ENCODE measurements around the gene TRIM41. TPM values are rescaled to one million over a fixed set of nuclear protein-coding genes. Genes with fewer than 3 reads are reported as not detected.
A peak's percentile ranks its signal among the peaks of the same experiment; 100 is the strongest.

Gene TRIM41
- polyA plus RNA-seq, 1 of the 3 experiments (the other 2 are of a cell fraction), result 35.9 TPM

DNA sequence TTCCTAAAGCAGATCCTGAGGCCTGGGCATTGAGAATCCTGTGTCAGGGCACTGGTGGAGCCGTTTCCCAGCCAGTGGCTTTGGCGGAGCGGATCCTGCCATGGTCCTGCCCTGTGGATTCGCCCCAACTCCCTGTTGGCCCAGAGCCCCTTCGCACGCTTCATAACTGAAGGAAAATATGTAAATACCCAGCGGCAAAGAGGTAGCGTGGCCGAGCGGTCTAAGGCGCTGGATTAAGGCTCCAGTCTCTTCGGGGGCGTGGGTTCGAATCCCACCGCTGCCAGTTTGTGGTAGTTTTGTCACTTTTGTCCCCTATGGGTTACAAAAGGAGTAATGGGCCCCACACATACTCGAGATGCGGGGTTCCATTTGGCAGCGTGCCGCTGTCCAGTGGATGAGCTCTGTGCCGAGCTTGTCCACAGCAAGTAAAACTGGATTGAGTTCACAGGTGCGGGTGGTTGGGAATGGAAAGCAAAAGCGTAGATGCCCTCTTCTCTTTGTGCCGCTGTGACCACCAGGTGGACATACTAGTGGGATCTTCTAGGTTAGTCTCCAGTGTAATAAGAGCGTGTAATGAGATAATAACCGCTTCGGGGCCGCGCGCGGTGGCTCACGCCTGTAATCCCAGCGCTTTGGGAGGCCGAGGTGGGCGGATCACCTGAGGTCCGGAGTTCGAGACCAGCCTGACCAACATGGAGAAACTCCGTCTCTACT lies 35.4 kb upstream of the TRIM41 start (continued):
- TF ChIP-seq YY1 (IDR thresholded peaks at IDR 0.05; ENCODE audit: low read depth) (0 out of 2 replicates have a peak, but pooled peaks have one; percentile 19), SMC3 (IDR thresholded peaks at IDR 0.05; ENCODE audit: low read depth, low read length) (no peak), JUND (IDR thresholded peaks at IDR 0.05) (no peak), RCOR1 (IDR thresholded peaks at IDR 0.05; ENCODE audit: low read length) (peak; percentile 84), FOXM1 (IDR thresholded peaks at IDR 0.05; ENCODE audit: low read depth) (no peak), CHD2 (IDR thresholded peaks at IDR 0.05; ENCODE audit: low read length, partially characterized antibody) (no peak)
- TF ChIP-seq, protein P1, sequence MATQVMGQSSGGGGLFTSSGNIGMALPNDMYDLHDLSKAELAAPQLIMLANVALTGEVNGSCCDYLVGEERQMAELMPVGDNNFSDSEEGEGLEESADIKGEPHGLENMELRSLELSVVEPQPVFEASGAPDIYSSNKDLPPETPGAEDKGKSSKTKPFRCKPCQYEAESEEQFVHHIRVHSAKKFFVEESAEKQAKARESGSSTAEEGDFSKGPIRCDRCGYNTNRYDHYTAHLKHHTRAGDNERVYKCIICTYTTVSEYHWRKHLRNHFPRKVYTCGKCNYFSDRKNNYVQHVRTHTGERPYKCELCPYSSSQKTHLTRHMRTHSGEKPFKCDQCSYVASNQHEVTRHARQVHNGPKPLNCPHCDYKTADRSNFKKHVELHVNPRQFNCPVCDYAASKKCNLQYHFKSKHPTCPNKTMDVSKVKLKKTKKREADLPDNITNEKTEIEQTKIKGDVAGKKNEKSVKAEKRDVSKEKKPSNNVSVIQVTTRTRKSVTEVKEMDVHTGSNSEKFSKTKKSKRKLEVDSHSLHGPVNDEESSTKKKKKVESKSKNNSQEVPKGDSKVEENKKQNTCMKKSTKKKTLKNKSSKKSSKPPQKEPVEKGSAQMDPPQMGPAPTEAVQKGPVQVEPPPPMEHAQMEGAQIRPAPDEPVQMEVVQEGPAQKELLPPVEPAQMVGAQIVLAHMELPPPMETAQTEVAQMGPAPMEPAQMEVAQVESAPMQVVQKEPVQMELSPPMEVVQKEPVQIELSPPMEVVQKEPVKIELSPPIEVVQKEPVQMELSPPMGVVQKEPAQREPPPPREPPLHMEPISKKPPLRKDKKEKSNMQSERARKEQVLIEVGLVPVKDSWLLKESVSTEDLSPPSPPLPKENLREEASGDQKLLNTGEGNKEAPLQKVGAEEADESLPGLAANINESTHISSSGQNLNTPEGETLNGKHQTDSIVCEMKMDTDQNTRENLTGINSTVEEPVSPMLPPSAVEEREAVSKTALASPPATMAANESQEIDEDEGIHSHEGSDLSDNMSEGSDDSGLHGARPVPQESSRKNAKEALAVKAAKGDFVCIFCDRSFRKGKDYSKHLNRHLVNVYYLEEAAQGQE (IDR thresholded peaks at IDR 0.05; ENCODE audit: low read depth, low read length), result no peak
- TF ChIP-seq, protein P2, sequence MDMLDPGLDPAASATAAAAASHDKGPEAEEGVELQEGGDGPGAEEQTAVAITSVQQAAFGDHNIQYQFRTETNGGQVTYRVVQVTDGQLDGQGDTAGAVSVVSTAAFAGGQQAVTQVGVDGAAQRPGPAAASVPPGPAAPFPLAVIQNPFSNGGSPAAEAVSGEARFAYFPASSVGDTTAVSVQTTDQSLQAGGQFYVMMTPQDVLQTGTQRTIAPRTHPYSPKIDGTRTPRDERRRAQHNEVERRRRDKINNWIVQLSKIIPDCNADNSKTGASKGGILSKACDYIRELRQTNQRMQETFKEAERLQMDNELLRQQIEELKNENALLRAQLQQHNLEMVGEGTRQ (IDR thresholded peaks at IDR 0.05; ENCODE audit: borderline replicate concordance, low read depth, low read length), result no peak
- TF ChIP-seq, protein P3, sequence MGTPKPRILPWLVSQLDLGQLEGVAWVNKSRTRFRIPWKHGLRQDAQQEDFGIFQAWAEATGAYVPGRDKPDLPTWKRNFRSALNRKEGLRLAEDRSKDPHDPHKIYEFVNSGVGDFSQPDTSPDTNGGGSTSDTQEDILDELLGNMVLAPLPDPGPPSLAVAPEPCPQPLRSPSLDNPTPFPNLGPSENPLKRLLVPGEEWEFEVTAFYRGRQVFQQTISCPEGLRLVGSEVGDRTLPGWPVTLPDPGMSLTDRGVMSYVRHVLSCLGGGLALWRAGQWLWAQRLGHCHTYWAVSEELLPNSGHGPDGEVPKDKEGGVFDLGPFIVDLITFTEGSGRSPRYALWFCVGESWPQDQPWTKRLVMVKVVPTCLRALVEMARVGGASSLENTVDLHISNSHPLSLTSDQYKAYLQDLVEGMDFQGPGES (IDR thresholded peaks at IDR 0.05; ENCODE audit: low read depth, low read length), result no peak
- TF ChIP-seq, protein P4, sequence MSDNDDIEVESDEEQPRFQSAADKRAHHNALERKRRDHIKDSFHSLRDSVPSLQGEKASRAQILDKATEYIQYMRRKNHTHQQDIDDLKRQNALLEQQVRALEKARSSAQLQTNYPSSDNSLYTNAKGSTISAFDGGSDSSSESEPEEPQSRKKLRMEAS (IDR thresholded peaks at IDR 0.05; ENCODE audit: low read depth), result no peak
- TF ChIP-seq, protein P5, sequence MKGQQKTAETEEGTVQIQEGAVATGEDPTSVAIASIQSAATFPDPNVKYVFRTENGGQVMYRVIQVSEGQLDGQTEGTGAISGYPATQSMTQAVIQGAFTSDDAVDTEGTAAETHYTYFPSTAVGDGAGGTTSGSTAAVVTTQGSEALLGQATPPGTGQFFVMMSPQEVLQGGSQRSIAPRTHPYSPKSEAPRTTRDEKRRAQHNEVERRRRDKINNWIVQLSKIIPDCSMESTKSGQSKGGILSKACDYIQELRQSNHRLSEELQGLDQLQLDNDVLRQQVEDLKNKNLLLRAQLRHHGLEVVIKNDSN (IDR thresholded peaks at IDR 0.05; ENCODE audit: borderline replicate concordance, low read depth), result no peak
